HEK293T (cell line): ENCODE measurements around the gene ARHGAP42.

Source experiments
- ARNT ChIP-seq: fragments of 450-650 bp; IDR thresholded peaks from 2 replicates; pipeline ENCODE4 v1.6.1; 2017; ENCODE audit warnings: mild to moderate bottlenecking
- BHLHE40 ChIP-seq: fragments of 450-650 bp; IDR thresholded peaks from 2 replicates; pipeline ENCODE4 v1.6.1; 2016; ENCODE audit warnings: mild to moderate bottlenecking, moderate library complexity, borderline replicate concordance
- CTBP1 ChIP-seq: fragments of 450-650 bp; IDR thresholded peaks from 2 replicates; pipeline ENCODE4 v1.6.1; 2016; ENCODE audit warnings: borderline replicate concordance
- ELF4 ChIP-seq: fragments of 450-650 bp; IDR thresholded peaks from 2 replicates; pipeline ENCODE4 v1.6.1; 2017; ENCODE audit warnings: antibody characterized with exemption
- FOXA1 ChIP-seq: fragments of 450-650 bp; IDR thresholded peaks from 2 replicates; pipeline ENCODE4 v1.6.1; 2016; ENCODE audit warnings: mild to moderate bottlenecking
- FOXK2 ChIP-seq: fragments of 450-650 bp; IDR thresholded peaks from 2 replicates; pipeline ENCODE4 v1.6.1; 2016; ENCODE audit warnings: mild to moderate bottlenecking
- FOXM1 ChIP-seq: fragments of 450-650 bp; IDR thresholded peaks from 2 replicates; pipeline ENCODE4 v1.6.1; 2017; ENCODE audit warnings: mild to moderate bottlenecking, borderline replicate concordance
- NFRKB ChIP-seq: fragments of 450-650 bp; IDR thresholded peaks from 2 replicates; pipeline ENCODE4 v1.6.1; 2016; ENCODE audit warnings: mild to moderate bottlenecking, moderate library complexity
- SP1 ChIP-seq: fragments of 450-650 bp; IDR thresholded peaks from 2 replicates; pipeline ENCODE4 v1.6.1; 2017
- SUZ12 ChIP-seq: fragments of 450-650 bp; IDR thresholded peaks from 2 replicates; pipeline ENCODE4 v1.6.1; 2016; ENCODE audit warnings: mild to moderate bottlenecking
- TARDBP ChIP-seq: fragments of 450-650 bp; IDR thresholded peaks from 2 replicates; pipeline ENCODE4 v1.6.1; 2016
- ZNF384 ChIP-seq: fragments of 450-650 bp; IDR thresholded peaks from 2 replicates; pipeline ENCODE4 v1.6.1; 2016

DNA sequence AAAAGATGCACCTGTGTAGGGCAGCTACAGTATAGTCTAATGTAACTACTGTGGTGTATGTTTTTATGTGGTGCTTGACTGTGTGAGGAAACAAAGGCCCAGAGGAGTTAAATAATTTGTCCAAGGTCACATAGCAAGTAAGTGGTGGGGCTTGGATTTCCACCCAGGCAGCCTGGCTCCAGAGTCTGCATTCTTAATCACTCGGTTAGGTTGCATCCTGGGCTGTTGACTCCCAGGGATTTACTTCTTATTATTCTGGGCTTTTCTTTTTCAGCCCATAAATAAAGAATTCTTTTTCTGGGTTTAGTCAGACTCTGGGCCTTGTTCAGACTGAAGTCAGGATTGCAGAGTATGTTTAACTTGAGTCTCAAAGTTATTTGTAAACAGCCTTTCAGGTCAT is 82.1 kb downstream of the ARHGAP42 start:
- TF ChIP-seq TARDBP (no peak), BHLHE40 (no peak), SP1 (no peak), ZNF384 (no peak), FOXK2 (no peak), ELF4 (no peak), FOXM1 (no peak), FOXA1 (no peak), ARNT (no peak), SUZ12 (no peak), CTBP1 (no peak), NFRKB (no peak)
